Measurements from ENCODE around the gene KAT2B. TPM values are rescaled to one million over a fixed set of nuclear protein-coding genes. Genes with fewer than 3 reads are reported as not detected.

The KAT2B gene
- total and polyA plus RNA-seq, 12 donors: 5.4 to 32.2 (median 20.9) TPM

- H3K27me3 ChIP-seq: no peaks in the 10 kb centered on the region
- TF ChIP-seq POLR2A (IDR thresholded peaks at IDR 0.05) (no peak), CTCF (IDR thresholded peaks at IDR 0.05) (no peak)
- H3K4me1 ChIP-seq (replicated peaks in 1 of 2): peaks cover 0 to 11% of the 10 kb centered on the region in 2 donors
- intact Hi-C loops (cut with DNase I): no loop called here
- no peak overlapping the region for H3K27ac ChIP-seq
- H3K9me3 ChIP-seq (replicated peaks in 1 of 3): no peaks in the 10 kb centered on the region
- H3K4me3 ChIP-seq: no peak overlapping the region
- DNase-seq: no peak
- no peaks in the 10 kb centered on the region for H3K36me3 ChIP-seq (replicated peaks in 1 of 2)
- WGBS, 4 donors: 84 to 93% (median 87%) methylated on average over 4 of the region's 4 CpGs
Measured at GRCh38 chr3:20073683-20074082, 33.4 kb downstream of the KAT2B start.

DNA sequence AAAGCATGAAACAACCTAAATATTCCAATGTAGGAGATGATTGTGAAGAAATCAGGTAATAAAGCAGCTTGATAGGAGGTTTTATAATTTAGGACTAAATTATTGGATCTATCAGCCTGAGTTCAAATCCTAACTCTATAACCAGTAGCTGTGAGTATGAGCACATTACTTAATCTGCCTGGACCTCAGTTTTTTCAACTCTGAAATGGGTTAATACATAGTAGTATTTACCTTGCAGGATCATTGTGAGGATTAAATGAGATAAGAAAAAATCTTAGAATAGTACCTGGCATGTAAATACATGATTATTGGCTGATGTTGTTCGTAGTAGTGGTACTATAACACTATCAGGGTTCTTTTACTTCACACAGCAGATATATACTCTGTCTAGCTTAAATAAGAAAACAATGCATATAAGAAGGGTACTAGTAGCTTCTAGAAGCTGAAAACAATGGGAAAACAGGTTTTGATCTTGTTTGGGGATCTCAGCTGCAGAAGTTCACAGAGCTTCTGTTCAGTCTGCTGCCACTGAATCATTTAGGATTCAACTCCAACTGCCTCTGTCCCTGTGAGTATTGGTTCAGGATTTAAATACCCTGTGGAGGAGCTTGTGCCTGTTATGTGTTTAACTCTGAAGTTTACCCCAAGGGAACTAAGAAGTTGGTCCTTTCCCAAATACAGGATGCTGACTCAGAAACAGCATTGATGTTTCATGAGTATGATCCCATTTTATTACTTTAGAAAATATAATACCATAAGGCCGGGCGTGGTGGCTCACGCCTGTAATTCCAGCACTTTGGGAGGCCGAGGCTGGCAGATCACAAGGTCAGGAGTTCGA lies 34.2 kb downstream of the KAT2B start:
- 94 to 97% (median 96%) methylated on average over 6 of the region's 6 CpGs for WGBS, 4 donors
- intact Hi-C loops (cut with DNase I): no loop called here
- Histone ChIP-seq H3K9me3 (replicated peaks in 1 of 3) (no peaks in the 10 kb centered on the region), H3K4me1 (replicated peaks in 1 of 2) (peaks cover 0 to 11% of the 10 kb centered on the region in 2 donors), H3K4me3 (no peak overlapping the region), H3K27me3 (no peaks in the 10 kb centered on the region), H3K36me3 (replicated peaks in 1 of 2) (no peaks in the 10 kb centered on the region), H3K27ac (no peak overlapping the region)
- no peak for DNase-seq
- no peak for TF ChIP-seq POLR2A (IDR thresholded peaks at IDR 0.05)
- TF ChIP-seq CTCF (IDR thresholded peaks at IDR 0.05): no peak

DNA sequence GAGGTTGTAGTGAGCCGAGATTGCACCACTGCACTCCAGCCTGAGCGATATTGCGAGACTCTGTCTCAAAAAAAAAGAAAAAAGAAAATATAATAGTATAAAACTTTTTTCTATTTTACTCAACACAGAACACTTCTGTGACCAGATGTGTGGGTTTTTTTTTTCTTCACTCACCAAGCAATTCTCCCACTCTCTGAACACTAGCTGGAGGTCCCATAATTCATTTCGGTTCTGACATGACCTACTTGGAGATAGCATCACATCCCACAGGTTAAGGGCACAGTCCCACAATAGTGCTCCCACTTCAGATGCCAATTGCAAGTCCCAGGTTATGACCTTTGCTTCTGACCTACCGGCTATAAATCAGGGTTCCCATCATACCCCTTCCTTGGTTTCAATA lies 35.0 kb downstream of the KAT2B start:
- Histone ChIP-seq H3K36me3 (replicated peaks in 1 of 2) (no peaks in the 10 kb centered on the region), H3K27me3 (no peaks in the 10 kb centered on the region), H3K27ac (no peak overlapping the region), H3K4me3 (no peak overlapping the region), H3K9me3 (replicated peaks in 1 of 3) (no peaks in the 10 kb centered on the region), H3K4me1 (replicated peaks in 1 of 2) (peaks cover 0 to 11% of the 10 kb centered on the region in 2 donors)
- DNase-seq: no peak
- TF ChIP-seq POLR2A (IDR thresholded peaks at IDR 0.05): no peak
- no peak for TF ChIP-seq CTCF (IDR thresholded peaks at IDR 0.05)
- 90 to 94% (median 92%) methylated on average over 5 of the region's 5 CpGs for WGBS, 4 donors
- intact Hi-C loops (cut with DNase I): no loop called here

GRCh38 chr3:20076296-20076997 lies 36.2 kb downstream of the KAT2B start:
- no peak overlapping the region for H3K27ac ChIP-seq
- WGBS, 4 donors: 85 to 90% (median 89%) methylated on average over 6 of the region's 6 CpGs
- no peak overlapping the region for H3K4me3 ChIP-seq
- H3K4me1 ChIP-seq (replicated peaks in 1 of 2): peaks cover 0 to 23% of the 10 kb centered on the region in 2 donors
- H3K36me3 ChIP-seq (replicated peaks in 1 of 2): no peaks in the 10 kb centered on the region
- no peak for DNase-seq
- no peak for TF ChIP-seq CTCF (IDR thresholded peaks at IDR 0.05)
- TF ChIP-seq POLR2A (IDR thresholded peaks at IDR 0.05): no peak
- H3K27me3 ChIP-seq: no peaks in the 10 kb centered on the region
- no peaks in the 10 kb centered on the region for H3K9me3 ChIP-seq (replicated peaks in 1 of 3)
- intact Hi-C loops (cut with DNase I): no loop called here
